ENCODE data around the gene PIPOX. TPM values are rescaled to one million over a fixed set of nuclear protein-coding genes. Genes with fewer than 3 reads are reported as not detected.

The PIPOX gene
- total RNA-seq, 1 donor from 2014 or later: 1.8 TPM

DNA sequence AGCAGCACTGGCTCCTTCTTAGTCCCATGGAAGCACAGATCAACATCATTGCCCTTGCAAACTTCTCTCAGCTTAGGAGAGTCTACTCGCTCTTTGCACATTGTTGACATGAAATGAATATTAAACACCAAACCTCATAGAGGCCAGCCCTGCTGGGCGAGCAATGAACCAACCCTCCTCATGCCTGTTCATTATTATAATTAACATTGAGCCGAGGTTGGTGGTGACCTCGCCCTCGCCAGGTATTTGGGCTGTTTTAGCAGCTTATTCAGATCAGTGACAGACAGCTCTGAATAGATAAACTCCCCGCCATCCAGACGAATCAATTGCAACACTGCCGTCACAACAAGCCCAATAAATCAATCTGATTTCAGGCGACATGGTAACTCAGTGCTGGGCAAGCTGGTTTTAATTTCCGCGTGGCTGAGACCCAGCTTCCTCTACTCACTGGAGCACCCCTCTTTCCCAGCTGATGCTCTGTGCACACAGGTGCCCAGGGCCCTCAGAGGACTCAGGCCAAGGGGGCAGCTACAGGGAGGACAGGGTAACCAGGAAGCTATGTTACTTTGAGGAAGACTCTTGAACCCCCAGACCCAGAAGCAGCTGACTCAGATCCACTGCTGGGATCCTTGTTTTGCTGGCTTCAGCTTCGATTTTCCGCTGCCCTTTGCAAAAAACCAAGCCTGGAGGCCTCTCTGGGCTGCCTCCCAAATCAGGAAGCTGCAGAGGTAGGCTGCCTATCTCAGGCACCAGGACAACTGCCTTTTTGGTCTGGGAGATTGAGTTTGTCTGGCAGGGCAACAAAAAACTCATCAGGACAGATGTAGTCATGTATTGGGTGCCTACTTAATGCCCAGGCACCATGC, 26.4 kb upstream of the PIPOX start:
- Mint-ChIP-seq H3K36me3 (ENCODE audit: low read depth, unreplicated experiment) (peaks cover under 1% of the 10 kb centered on the region), H3K9me3 (ENCODE audit: unreplicated experiment) (no peaks in the 10 kb centered on the region), H3K4me1 (ENCODE audit: low read depth, unreplicated experiment) (peaks cover 6% of the 10 kb centered on the region), H3K27me3 (ENCODE audit: low read depth, unreplicated experiment) (peaks cover 56% of the 10 kb centered on the region), H3K4me3 (ENCODE audit: unreplicated experiment) (no peak overlapping the region), H3K27ac (ENCODE audit: unreplicated experiment) (no peak overlapping the region)
- no peak for DNase-seq (ENCODE audit: low read depth)
- Histone ChIP-seq H3K9me3 (ENCODE audit: insufficient read depth, low read depth, low read length) (no peaks in the 10 kb centered on the region), H4K20me1 (ENCODE audit: insufficient read depth, low read length) (no peaks in the 10 kb centered on the region), H3K27me3 (ENCODE audit: insufficient read depth, low read length) (peaks cover 77% of the 10 kb centered on the region), H3K79me2 (ENCODE audit: insufficient read depth, low read length) (no peaks in the 10 kb centered on the region), H3K36me3 (ENCODE audit: insufficient read depth, low read length) (no peaks in the 10 kb centered on the region), H3K4me3 (ENCODE audit: insufficient read depth, low read depth, low read length) (no peak overlapping the region), H3K4me1 (ENCODE audit: insufficient read depth, low read length) (no peaks in the 10 kb centered on the region), H3K4me2 (ENCODE audit: low read length) (no peak overlapping the region), H2AFZ (ENCODE audit: low read depth, low read length) (no peak overlapping the region), H3K27ac (ENCODE audit: low read depth, low read length) (no peak overlapping the region), H3K9ac (ENCODE audit: low read length) (no peak overlapping the region)
- TF ChIP-seq CTCF (IDR thresholded peaks at IDR 0.05; ENCODE audit: insufficient read depth, low read depth, low read length) (no peak), EZH2 (IDR thresholded peaks at IDR 0.05; ENCODE audit: insufficient read depth, low read length) (no peak)
- FAIRE-seq: no peak

DNA sequence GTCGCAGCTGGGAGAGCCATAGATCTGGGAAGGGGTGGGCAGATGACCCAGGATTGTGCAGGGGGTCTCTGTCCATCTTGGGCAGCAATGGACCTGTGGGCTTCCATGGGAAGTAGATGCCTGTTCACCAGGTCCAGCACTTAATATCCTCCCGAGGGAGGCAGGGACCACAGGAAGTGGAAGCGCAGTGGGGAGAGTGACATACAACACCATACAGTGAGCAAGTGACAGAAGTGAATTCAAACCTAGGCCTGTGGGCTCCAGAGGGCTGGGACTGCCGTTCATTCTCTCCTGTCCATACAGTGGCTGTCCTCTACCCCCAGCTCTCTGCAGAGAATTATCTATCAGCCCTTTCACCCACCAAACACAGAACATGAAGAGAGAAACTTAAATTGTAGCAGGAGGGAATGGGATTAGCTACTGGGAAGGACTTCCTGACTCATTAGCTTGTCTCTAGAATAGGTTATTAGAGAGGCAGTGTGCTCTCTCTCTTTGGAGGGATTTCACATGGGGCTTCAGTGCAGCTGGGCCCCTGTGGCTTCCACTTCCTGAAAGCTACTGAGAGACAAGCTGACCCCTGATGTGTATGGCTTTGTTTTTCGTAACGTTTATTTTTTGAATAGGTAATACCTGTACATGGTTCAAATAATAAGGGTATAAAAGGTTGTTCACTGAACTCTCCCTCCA, 24.0 kb upstream of the PIPOX start:
- TF ChIP-seq EZH2 (IDR thresholded peaks at IDR 0.05; ENCODE audit: insufficient read depth, low read length) (no peak), CTCF (IDR thresholded peaks at IDR 0.05; ENCODE audit: insufficient read depth, low read depth, low read length) (no peak)
- no peaks in the 10 kb centered on the region for H3K36me3 ChIP-seq (ENCODE audit: insufficient read depth, low read length)
- Mint-ChIP-seq H3K27ac (ENCODE audit: unreplicated experiment) (no peak overlapping the region), H3K4me3 (ENCODE audit: unreplicated experiment) (no peak overlapping the region), H3K9me3 (ENCODE audit: unreplicated experiment) (no peaks in the 10 kb centered on the region), H3K36me3 (ENCODE audit: low read depth, unreplicated experiment) (no peaks in the 10 kb centered on the region), H3K4me1 (ENCODE audit: low read depth, unreplicated experiment) (peaks cover 6% of the 10 kb centered on the region), H3K27me3 (ENCODE audit: low read depth, unreplicated experiment) (peaks cover 67% of the 10 kb centered on the region)
- H3K27me3 ChIP-seq (ENCODE audit: insufficient read depth, low read length): peaks cover 82% of the 10 kb centered on the region
- no peak overlapping the region for H3K4me2 ChIP-seq (ENCODE audit: low read length)
- no peaks in the 10 kb centered on the region for H3K9me3 ChIP-seq (ENCODE audit: insufficient read depth, low read depth, low read length)
- FAIRE-seq: no peak
- H3K4me3 ChIP-seq (ENCODE audit: insufficient read depth, low read depth, low read length): no peak overlapping the region
- DNase-seq (ENCODE audit: low read depth): no peak
- no peak overlapping the region for H3K27ac ChIP-seq (ENCODE audit: low read depth, low read length)
- H3K9ac ChIP-seq (ENCODE audit: low read length): no peak overlapping the region
- H3K4me1 ChIP-seq (ENCODE audit: insufficient read depth, low read length): no peaks in the 10 kb centered on the region
- H2AFZ ChIP-seq (ENCODE audit: low read depth, low read length): no peak overlapping the region
- no peaks in the 10 kb centered on the region for H3K79me2 ChIP-seq (ENCODE audit: insufficient read depth, low read length)
- no peaks in the 10 kb centered on the region for H4K20me1 ChIP-seq (ENCODE audit: insufficient read depth, low read length)

Data from astrocyte (in vitro differentiated cells and primary cell).